GM19463 (cell line): Measurements from ENCODE around the gene SHB.
A peak's percentile ranks its signal among the peaks of the same experiment; 100 is the strongest.

Experiments
- ATAC-seq: cut with Tn5 transposase; IDR thresholded peaks from one replicate; pipeline ENCODE4 v1.9.1; 2021; ENCODE audit warnings: mild to moderate bottlenecking, moderate library complexity; ENCODE audit not compliant: unreplicated experiment

SHB gene

GRCh38 chr9:38088006-38088925 is 19.2 kb upstream of the SHB start:
- ATAC-seq: peak; percentile 47

- ATAC-seq: no peak
These were observed 17.5 kb upstream of the SHB start for GRCh38 chr9:38086496-38086895.

- no peak for ATAC-seq
These were observed 16.3 kb upstream of the SHB start for GRCh38 chr9:38085308-38085707.

- ATAC-seq: no peak
These were observed 15.5 kb upstream of the SHB start for GRCh38 chr9:38084556-38084880.

DNA sequence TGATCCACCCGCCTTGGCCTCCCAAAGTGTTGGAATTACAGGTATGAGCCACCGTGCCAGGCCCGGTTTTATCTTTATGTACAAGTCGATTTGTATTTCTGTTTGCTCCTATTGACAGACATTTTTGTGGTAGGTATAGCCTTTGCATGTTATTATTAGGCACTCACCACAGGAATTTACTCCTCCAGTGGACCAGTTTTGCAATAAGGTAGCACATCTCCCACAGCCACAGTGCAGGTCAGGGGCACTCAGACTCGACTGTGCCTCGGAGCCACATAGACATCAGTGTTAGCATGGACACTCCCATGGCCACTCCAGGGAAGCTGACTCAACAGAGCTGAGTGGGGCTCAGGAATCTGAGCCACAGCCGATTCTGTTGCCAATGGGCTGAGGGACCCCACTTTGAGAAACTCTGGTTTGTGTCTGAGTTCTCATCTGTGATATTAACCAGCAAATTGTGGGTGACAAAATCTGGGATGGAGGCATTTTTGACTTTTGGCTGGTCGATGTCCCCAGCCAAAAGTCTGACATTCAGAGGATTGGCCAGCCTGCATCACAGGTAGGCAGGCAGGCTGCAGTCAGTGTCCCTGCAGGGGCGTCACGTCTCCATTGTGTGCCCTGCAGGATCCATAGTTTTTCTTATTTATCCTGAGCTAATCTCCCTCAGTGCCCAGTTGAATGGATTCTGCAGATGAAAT is 15.0 kb upstream of the SHB start:
- ATAC-seq: no peak

GRCh38 chr9:38082446-38083287 is 13.6 kb upstream of the SHB start:
- no peak for ATAC-seq

DNA sequence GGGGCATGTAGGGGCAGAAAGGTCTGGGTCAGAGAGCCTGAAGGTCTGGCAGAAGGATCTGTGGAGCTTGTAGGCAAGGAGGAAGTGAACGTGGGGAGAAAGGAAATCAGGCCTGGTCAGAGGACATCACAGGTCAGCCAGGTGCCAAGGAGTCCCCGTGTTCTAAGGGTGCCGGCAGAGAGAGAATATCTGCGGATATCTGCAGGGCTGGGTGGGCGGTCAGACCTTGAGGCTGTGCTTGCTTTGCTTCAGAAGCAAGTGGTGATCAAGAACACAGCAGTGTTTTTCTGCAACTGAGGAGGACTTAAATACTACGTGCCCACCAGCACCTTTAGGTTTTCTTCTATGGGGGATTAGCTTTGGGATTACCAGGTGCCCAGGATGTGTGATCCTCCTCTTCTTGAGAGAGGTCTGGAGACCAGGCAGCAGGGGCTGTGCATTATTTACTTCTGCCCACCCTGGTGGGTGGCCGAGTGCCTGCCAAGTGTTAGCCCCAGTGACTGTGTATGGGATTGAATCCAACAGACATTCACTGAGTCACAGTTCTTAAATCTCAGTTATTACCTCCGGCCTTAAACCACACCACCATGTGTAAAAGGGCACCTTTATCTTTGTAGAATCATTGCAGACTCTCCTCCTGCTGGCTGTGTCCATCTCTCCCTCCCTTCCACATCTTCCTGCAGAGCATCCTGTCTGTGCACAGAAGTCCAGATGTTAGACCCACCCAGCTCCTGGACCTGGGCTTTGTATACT is 12.5 kb upstream of the SHB start:
- ATAC-seq: no peak

GRCh38 chr9:38079461-38080031 is 10.5 kb upstream of the SHB start:
- no peak for ATAC-seq

DNA sequence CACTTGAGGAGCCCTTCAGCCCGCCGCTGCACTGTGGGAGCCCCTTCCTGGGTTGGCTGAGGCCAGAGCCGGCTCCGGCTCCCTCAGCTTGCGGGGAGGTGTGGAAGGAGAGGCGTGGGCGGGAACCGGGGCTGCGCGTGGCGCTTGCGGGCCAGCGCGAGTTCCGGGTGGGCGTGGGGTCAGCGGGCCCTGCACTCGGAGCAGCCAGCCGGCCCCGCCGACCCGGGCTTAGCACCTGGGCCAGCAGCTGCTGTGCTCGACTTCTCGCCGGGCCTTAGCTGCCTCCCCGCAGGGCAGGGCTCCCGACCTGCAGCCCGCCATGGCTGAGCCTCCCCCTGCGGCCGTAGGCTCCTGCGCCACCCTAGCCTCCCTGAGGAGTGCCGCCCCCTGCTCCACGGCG is 6.2 kb upstream of the SHB start:
- no peak for ATAC-seq

GRCh38 chr9:38074441-38074961 is 5.5 kb upstream of the SHB start:
- no peak for ATAC-seq

GRCh38 chr9:38073882-38074281 is 4.9 kb upstream of the SHB start:
- no peak for ATAC-seq

GRCh38 chr9:38071470-38072134 is 2.6 kb upstream of the SHB start:
- no peak for ATAC-seq

DNA sequence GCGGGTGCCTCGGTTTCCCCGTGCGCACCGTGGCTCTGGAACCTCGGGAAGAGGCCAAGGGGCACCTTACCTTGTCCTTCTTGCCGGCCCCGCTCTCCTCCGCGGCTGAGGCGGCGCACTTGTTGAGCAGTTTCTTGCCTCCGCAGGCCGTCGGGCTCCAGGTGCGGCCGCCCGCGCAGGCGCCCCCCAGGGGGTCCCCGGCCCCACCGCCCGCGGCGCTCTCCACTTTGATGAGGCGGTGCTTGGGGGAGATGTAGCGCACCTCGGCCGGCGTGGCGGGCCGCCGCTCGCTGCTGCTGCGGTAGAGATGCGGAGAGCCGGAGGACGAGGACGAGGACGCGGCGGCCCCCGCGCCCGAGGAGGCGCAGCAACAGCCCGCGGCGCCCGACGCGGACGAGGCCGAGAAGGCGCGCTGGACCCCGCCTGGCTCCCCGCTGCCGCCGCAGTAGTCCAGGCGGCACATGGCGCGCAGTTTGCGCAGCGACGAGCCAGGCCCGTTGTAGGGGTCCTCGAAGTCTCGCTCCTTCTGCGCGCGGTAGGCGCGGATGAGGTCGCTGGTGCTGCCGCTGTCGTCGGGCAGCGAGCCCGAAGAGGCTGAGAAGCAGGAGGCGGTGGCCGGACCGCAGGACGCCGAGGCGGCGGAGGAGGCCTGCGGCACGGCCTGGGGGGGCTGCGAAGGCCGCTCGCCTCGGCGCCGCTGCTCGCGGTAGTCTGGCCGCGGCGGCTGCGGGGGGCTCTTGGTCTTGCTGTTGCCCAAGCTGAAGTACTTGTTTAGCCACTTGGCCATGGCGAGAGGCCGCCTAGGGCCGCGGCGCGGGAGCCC is 957 bp downstream of the SHB start:
- ATAC-seq: no peak

DNA sequence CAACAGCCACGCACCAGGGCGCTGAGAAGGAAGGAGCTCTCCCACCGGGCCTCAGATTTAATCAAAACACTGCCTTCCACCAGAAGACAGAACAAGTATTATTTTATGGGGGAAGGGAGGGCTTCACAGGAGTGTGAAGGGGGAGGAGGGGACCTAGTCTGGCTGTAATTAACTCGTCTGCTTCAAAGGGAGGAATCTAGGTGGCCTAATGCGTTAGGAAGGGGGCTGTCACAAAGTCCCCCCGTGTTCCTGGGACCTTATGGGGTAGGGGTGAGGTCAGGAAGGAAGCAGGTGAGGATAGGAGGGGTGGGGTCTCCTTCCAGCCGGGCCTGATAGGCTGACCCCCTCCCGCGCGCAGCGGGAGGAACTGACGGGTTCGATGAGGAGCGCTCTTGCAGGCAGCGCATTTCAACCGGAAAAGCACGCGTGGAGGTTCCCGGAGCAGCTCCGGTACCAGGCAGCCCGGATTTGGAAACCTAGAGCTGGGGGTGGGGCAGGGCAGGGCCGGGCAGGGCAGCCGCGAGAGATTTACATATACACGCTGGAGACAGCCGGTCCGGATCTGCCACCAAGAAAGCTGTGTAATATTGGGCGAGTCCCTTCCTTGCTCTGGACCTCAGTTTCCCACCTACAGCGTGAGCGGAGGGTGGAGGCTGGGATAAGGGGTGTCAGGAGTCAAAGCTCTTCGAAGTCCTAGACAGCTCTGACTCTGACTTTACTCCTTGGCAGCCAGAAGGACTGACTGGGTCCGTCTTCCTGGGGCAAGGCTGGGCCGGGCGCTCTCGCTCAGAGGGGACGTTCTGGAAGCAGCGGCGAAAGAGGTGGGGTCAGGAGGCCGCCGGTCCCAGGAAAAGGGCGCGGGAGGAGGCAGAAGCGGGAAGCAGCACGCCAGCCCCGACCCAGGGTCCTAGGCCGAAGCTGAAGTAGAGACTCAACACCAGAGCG is 1.8 kb downstream of the SHB start:
- no peak for ATAC-seq

GRCh38 chr9:38066197-38066913 is 2.7 kb downstream of the SHB start:
- ATAC-seq: no peak

DNA sequence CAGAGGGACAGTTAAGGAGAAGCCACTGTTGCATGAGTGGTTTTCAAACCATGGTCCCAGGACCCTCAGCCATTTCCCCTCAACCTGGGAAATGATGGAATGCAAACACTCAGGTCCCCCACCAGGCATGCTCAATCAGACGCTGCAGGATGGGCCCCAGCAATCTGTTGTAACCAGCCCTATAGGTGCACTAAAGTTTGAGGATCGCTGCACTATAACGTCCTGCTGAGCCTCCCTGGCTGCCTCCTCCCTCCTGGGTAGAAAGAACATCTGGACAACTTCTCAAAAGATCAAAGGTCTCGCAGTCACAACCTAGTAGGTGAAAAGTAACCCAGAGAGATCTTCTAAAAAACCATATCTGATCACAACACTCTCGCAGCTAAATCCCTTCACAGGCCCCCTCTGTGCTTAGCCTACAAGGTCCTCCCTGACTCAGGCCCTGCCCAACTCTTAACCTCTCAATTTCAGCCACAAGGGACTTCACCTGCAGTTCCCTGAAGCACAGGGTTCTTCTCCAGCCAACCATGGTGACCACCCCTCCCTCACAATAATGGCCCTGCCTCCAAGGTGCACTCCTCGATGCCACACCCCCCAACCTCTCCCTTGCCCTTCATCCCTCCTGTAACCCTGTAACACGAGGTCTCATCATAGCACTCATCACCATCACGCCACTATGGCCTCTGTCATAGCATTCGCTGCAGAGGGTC is 3.5 kb downstream of the SHB start:
- peak; percentile 43 for ATAC-seq
